ENCODE results near the gene SLC16A5.

Gene SLC16A5

DNA sequence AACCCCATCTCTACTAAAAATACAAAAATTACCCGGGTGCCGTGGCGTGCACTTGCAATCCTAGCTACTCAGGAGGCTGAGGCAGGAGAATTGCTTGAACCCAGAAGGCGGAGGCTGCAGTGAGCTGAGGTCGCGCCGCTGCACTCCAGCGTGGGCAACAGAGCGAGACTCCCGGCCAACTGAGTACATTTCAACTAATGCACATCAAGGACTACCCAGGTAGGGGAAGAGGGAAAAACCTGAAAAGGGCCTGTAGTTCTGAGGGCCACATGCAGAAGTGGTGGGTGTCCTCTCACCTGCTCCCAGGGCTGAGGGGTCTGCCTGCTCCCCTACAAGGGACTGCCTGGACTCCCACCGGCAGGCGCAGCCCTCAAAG, 584 bp upstream of the SLC16A5 start:
- DNase-seq (ENCODE audit: low read depth in 2 of 2) = no peak

GRCh38 chr17:75088465-75089417, 987 bp downstream of the SLC16A5 start:
- no peak for DNase-seq (ENCODE audit: low read depth in 2 of 2)

DNA sequence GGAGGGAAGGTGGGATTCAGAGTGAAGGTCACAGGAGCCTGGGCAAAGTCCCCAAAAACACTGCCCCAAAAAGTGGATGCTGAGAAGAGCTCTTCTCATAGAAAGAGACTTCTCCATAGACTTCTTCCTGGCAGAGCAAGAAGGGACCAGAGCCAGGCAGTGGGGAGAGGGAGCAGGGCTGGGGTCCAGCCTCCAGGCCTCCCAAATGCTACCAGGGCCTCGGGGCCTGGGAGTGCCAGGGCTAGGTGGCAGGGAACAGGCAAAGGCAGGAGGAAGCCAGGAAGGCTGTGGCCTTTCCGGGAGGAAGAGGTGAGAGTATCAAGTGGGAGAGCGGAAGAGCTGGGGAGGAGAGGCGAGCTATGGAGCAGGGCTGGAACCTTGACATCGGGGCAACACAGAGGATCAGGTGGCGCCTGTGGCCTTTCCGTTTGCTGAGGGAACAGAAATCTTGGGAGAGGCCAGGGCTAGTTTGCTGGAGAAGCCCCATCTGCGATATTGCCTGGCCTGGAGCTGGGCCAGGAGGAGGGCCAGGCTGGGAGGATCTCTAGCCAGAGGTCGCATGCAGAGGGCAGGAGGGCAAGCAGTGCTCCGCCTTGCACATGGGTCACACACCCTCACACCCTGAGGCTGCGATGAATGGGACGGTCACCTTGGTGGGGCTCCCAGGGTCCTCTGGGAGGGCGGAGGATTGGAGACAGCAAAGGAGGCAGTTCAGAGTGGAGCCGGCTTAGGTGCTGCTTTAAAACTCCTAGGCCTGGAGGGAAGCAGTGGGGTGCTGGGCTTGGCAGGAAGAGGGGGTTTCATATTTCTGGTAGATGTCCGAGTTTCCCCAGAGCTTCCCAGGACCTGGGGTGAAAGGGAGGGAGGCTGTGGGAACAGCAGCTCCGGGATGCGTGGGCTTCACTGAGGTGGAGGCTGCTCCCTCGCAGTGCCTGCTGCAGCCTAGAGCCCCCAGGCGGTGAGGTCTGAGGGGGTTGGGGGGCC, 3.4 kb downstream of the SLC16A5 start:
- DNase-seq (ENCODE audit: low read depth in 2 of 2) = no peak

DNA sequence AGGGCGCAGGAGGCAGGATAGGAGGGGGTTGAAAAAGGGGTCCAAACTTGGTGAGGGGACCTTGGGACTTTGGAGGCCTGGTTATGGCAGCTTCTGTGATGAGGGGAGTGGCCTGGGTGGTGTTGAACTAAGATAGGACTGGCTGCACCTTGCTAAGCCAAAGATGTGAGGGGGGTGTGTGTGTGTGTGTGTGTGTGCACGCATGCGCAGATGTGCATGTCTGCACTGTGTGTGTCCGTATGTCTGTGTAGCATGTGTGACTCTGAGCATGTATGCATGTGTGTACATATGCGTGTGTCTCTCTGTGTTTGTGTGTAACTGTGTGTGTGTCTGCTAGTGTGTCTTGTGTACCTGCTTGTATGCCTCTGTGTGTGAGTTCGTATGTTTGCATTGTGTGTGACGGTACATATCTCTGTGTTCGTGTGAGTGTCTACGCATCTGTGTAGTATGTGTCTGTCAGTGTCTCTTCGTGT, 4.1 kb downstream of the SLC16A5 start:
- no peak for DNase-seq (ENCODE audit: low read depth in 2 of 2)

DNA sequence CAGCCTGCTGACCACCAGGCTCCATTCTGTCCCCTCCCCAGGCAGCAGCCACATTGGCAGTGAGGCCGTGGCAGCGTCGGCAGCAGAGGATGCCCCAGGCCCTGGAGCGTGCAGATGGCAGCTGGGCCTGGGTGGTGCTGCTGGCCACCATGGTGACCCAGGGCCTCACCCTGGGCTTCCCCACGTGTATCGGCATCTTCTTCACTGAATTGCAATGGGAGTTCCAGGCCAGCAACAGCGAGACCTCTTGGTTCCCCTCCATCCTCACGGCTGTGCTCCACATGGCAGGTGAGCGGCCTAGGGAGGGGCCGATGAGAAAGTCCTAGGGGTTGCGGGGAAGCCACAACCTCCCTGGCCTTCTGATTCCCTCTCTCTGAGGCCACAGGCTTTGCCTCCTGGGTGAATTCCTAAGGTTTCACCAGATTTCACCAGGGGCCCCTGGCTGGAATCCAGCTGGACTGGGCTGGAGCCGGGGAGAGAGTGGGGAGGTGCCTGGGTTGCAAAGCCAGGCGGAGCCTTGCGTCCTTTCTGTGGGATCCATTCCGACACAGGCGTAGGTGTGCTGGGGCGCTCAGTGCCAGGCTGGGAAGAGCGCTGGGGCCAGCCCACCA, 5.9 kb downstream of the SLC16A5 start:
- DNase-seq (ENCODE audit: low read depth in 2 of 2) = no peak

DNA sequence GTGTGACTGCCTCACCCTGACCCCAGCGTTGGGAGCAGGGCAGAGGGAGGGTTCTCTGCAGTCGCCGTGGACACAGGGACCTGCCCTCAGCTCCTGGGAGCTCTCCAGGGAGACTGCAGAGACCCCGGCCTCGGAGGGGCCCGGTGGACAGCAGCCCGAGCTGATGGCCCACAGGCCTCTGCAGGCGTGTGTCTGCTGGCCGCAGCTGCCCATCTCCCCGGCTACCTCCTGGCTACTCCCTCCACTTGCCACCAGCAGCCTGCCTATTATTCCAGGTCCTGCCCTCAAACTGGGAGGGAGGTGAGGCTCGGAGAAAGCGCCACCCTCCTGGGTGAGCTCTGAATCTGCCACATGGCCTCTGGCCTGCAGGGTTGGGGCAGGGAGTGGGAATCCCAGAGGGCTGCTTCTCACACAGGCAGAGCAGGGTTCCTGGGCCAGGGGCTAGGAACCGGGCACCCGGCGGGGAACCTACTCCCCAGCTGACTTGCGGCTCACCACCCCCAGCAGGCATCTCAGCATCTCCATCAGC, 7.2 kb downstream of the SLC16A5 start:
- no peak for DNase-seq (ENCODE audit: low read depth in 2 of 2)

DNA sequence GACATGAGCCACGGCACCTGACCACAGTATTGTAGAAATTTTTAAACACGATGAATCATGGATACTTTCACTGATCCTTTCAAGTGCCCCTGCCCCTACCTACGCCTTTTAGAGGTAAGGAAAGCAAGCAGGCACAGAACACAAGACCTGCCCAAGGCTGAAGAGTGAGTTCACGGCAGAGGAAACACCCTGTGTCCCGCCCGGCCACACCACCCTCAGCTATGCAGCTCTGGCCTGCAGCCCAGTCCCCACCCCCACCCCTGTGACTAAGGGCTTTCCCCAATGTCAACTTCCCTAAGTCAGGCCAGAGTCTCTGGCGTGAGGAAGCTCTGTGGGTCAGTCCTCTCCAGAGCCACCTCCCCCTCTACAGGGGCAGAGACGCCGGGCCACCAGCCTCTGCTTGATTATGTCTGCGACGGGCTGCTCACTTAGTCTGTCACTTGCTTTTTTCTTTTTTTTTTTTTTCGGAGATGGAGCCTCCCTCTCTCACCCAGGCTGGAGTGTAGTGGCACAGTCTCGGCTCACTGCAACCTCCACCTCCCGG, 8.4 kb downstream of the SLC16A5 start:
- no peak for DNase-seq (ENCODE audit: low read depth in 2 of 2)

GRCh38 chr17:75097865-75098264, 10.1 kb downstream of the SLC16A5 start:
- no peak for DNase-seq (ENCODE audit: low read depth in 2 of 2)

DNA sequence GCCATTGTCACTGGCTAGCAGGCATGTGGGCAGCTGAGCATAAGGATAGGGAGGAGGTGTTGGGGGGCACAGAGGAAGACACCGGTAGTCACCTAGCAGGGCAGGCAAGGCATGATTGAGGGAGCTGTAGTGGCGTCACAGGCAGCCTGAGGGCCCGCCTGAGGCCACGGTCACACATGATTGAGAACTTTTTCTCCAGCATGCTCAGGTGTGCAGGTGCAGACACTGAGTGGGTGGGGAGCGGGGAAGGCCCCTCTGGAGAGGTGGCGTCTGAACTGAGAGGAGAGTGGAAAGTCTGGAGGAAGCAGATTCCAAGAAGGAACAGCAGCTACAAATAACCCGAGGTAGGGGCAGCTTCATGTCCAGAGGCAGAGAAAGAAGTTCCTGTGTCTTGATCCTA, 11.1 kb downstream of the SLC16A5 start:
- DNase-seq (ENCODE audit: low read depth in 2 of 2) = no peak

DNA sequence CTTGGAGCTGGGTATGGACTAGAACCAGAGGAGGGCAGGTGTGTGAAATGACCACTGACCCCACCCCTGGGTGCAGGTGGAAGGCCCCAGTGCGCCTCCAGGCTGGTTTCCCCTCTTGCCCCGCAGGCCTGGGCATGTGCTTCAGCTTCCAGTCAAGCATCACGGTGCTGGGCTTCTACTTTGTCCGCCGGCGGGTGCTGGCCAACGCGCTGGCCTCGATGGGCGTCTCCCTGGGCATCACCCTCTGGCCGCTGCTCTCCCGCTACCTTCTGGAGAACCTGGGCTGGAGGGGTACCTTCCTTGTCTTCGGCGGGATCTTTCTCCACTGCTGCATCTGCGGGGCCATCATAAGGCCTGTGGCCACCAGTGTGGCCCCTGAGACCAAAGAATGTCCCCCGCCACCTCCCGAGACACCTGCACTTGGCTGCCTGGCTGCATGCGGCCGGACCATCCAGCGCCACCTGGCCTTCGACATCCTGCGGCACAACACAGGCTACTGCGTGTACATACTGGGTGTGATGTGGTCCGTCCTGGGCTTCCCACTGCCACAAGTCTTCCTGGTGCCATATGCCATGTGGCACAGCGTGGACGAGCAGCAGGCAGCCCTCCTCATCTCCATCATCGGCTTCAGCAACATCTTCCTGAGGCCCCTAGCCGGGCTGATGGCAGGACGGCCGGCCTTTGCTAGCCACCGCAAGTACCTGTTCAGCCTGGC, 12.3 kb downstream of the SLC16A5 start:
- no peak for DNase-seq (ENCODE audit: low read depth in 2 of 2)

DNA sequence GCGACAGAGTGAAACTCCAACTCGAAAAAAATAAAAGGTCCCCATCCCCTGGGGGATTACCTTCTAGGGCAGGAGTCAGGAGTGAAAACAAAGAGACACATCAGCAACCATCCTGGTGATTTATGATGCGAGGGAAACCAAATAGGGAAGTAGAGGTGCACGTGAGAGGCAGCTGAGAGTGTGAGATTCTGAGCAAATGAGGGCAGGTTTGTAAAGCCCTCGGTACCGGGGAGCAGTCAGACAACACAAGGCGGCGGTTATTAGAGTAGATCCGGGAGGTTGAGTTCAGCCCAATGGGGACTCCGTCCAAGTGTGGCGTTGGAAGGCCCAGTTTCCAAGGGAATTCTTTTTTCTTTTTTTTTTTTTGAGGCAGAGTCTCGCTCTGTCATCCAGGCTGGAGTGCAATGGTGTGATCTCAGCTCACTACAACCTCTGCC, 14.6 kb downstream of the SLC16A5 start:
- no peak for DNase-seq (ENCODE audit: low read depth in 2 of 2)

- DNase-seq (ENCODE audit: low read depth in 2 of 2) = no peak
These were observed 16.1 kb downstream of the SLC16A5 start for GRCh38 chr17:75103601-75104554.

- no peak for DNase-seq (ENCODE audit: low read depth in 2 of 2)
These were observed 17.6 kb downstream of the SLC16A5 start for GRCh38 chr17:75105126-75106080.

GRCh38 chr17:75108193-75108592, 20.4 kb downstream of the SLC16A5 start:
- DNase-seq (ENCODE audit: low read depth in 2 of 2) = no peak

DNA sequence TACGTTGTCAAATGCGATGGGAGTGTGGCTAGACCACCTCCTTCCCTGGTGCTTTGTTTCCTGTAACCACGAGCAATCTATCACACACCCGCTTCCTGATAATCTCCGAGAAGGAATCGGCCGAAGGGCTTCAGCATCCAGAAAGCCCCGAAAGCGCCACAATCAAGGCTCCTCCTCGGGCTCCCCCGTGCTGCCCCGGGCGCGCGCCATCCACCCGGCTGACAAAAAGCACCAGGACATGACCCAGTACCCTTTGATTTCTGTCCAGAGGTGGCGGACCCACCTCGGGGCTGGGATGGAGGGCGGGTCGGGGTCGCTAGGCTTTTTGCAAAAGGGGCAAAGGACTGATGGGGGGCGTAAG, 21.3 kb downstream of the SLC16A5 start:
- DNase-seq (ENCODE audit: low read depth in 2 of 2) = no peak

GRCh38 chr17:75109407-75110233, 21.9 kb downstream of the SLC16A5 start, which contains the start of gene ARMC7:
ARMC7 (plus strand) TSS chr17:75109969; CDS start chr17:75110289, 320 bp downstream.
- peak; percentile 75 for DNase-seq (ENCODE audit: low read depth in 2 of 2)

- DNase-seq (ENCODE audit: low read depth in 2 of 2) = no peak
These were observed 22.6 kb downstream of the SLC16A5 start for GRCh38 chr17:75110234-75110937.

Measured in activated CD8-positive, alpha-beta memory T cell treated with anti-CD3 and anti-CD28 coated beads for 4 hours (primary cell).